Stomach (tissue), 4 donors: ENCODE measurements around the gene SP3.

ENCODE experiments used
- EP300 ChIP-seq: sonication (generic); formaldehyde crosslinking; IDR thresholded peaks from one replicate; pipeline ENCODE4 v1.6.1; 2017; ENCODE audit warnings: antibody characterized with exemption
- POLR2A ChIP-seq, 4 donors: fragments of 450-650 bp; IDR thresholded peaks; one replicate each; pipeline ENCODE4 v1.6.1; 2016; ENCODE audit warnings: antibody characterized with exemption in 4 of 4, control low read depth in 2 of 4, mild to moderate bottlenecking in 1 of 4, moderate library complexity in 1 of 4
- POLR2AphosphoS5 ChIP-seq, 3 donors: sonication (generic); formaldehyde crosslinking; IDR thresholded peaks; one replicate each; pipeline ENCODE4 v1.6.1; 2016; ENCODE audit warnings: antibody characterized with exemption in 3 of 3
- TF ChIP-seq, protein P1 (sequence below), 7 experiments: fragments of 450-650 bp in 4 of 7; fragments of 200-600 bp in 3 of 7; sonication (generic) in 3 of 7; IDR thresholded peaks; one replicate each; pipeline ENCODE4 v1.5.1; 2016 to 2019; ENCODE audit warnings: antibody characterized with exemption in 7 of 7, control low read depth in 2 of 7, mild to moderate bottlenecking in 1 of 7

DNA sequence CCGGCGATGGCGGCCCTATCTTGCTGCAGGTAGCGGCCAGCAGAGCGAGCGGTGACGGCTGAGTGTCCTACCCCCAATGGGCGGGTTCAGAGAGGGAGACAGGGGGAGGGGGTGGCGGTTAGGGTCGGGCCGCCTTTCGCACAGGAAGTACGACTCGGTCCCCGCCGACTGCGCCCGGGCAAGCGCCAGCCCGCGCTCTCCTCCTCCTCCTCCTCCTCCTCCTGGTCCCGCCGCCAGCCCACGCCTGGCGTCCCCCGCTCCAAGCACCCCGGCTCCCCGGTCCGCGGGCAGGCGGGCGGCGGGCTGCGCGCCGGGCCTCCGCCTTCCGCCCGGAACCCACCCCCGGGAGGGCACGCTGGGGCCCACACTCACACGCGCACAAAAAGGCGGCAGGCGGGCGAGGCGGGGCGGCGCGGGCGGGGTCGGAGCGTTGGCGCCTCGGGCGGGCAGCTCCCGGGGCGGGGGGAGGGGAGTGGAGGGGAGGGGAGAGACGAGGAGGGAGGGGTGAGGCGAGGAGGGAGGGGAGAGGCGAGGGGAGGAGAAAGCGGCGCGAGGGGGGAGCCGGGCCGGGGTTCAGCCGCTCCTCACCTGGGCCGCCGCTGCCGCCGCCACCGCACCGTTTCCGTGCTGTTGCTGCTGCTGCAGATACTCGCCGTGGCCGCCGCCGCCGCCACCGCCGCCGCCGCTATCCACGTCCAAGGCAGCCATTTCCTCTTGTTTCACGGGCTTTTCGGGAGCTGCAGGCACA lies 1.2 kb downstream of the SP3 start:
- TF ChIP-seq, protein P1, sequence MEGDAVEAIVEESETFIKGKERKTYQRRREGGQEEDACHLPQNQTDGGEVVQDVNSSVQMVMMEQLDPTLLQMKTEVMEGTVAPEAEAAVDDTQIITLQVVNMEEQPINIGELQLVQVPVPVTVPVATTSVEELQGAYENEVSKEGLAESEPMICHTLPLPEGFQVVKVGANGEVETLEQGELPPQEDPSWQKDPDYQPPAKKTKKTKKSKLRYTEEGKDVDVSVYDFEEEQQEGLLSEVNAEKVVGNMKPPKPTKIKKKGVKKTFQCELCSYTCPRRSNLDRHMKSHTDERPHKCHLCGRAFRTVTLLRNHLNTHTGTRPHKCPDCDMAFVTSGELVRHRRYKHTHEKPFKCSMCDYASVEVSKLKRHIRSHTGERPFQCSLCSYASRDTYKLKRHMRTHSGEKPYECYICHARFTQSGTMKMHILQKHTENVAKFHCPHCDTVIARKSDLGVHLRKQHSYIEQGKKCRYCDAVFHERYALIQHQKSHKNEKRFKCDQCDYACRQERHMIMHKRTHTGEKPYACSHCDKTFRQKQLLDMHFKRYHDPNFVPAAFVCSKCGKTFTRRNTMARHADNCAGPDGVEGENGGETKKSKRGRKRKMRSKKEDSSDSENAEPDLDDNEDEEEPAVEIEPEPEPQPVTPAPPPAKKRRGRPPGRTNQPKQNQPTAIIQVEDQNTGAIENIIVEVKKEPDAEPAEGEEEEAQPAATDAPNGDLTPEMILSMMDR (IDR thresholded peaks at IDR 0.05) = no peak
- TF ChIP-seq POLR2AphosphoS5 (IDR thresholded peaks at IDR 0.05) (peak in 2 of 3 donors; percentile 58 to 72), POLR2A (IDR thresholded peaks at IDR 0.05) (no peak), EP300 (no peak)
